GM12878 (cell line): Measurements from ENCODE around the gene CRKL. TPM values are rescaled to one million over a fixed set of nuclear protein-coding genes. Genes with fewer than 3 reads are reported as not detected.

Experiments
- ATAC-seq: fragments of 200-7000 bp; cut with Tn5 transposase; 3 replicates; pipeline ENCODE4 v1.9.1; 2020; ENCODE audit warnings: mild to moderate bottlenecking, moderate library complexity
- BruUV-seq: library from RNA; stranded (reverse); fragments of 400-500 nt; replicated peaks from 2 replicates; lab custom pipeline; 2021; lab: Mats Ljungman, UMichigan
- CTCF ChIA-PET: fragments of 300-600 bp; sonication (Branson Sonifier 250); formaldehyde crosslinking; extraction: SDS; loops from one replicate; lab custom pipeline; 2021; ENCODE audit warnings: inconsistent platforms; lab: Yijun Ruan, JAX
- POLR2A ChIA-PET: fragments of 350-600 bp; formaldehyde crosslinking; extraction: SDS; loops from one replicate; lab custom pipeline; 2021; ENCODE audit warnings: inconsistent platforms; lab: Charles Lee
- RAD21 ChIA-PET: fragments of 300-600 bp; sonication (Branson Sonifier 250); formaldehyde crosslinking; loops from one replicate; lab custom pipeline; 2023; ENCODE audit warnings: antibody characterized with exemption; ENCODE audit not compliant: unreplicated experiment; lab: Charles Lee
- SMC1A ChIA-PET: fragments of 300-600 bp; sonication (Branson Sonifier 250); formaldehyde crosslinking; loops from one replicate; lab custom pipeline; 2023; ENCODE audit not compliant: unreplicated experiment, uncharacterized antibody; lab: Charles Lee
- DNase-seq: peaks from one replicate; pipeline ENCODE4 v3.0.0-alpha.2; 2011; ENCODE audit warnings: low read depth, low spot score
- FAIRE-seq: peaks from 3 replicates; lab custom pipeline; 2011; peaks lifted over from hg19 to GRCh38; lab: Jason Lieb, UNC
- H2AFZ ChIP-seq: 2 replicates; pipeline ENCODE4 v1.6.0; 2011; ENCODE audit warnings: low read depth, low read length, control low read depth; ENCODE audit not compliant: control insufficient read depth
- H3K27ac ChIP-seq: 2 replicates; pipeline ENCODE4 v1.5.1; 2011; ENCODE audit warnings: control low read depth; ENCODE audit not compliant: control insufficient read depth, insufficient read depth
- H3K27me3 ChIP-seq, 2 experiments: replicated peaks in 1 of 2; 2 replicates each; pipeline versions ENCODE4 v1.6.0 to v1.6.1; 2011; ENCODE audit warnings: low read length in 1 of 2; ENCODE audit not compliant: control insufficient read depth in 2 of 2, insufficient read depth in 2 of 2
- H3K36me3 ChIP-seq, 2 experiments: 2 replicates each; pipeline ENCODE4 v1.5.1; 2011; ENCODE audit warnings: low read length in 1 of 2; ENCODE audit not compliant: control insufficient read depth in 2 of 2, insufficient read depth in 2 of 2
- H3K4me1 ChIP-seq: 2 replicates; pipeline ENCODE4 v1.6.1; 2011; ENCODE audit warnings: mild to moderate bottlenecking, low read length, moderate library complexity, mixed read lengths; ENCODE audit not compliant: control insufficient read depth, insufficient read depth
- H3K4me2 ChIP-seq: 2 replicates; pipeline ENCODE4 v1.6.0; 2011; ENCODE audit warnings: control low read depth; ENCODE audit not compliant: control insufficient read depth, insufficient read depth
- H3K4me3 ChIP-seq: fragments of 200-600 bp; sonication (generic); 2 replicates; pipeline ENCODE4 v1.5.1; 2016
- H3K79me2 ChIP-seq: 2 replicates; pipeline ENCODE4 v1.6.0; 2011; ENCODE audit warnings: low read length; ENCODE audit not compliant: control insufficient read depth, insufficient read depth
- H3K9ac ChIP-seq: 2 replicates; pipeline ENCODE4 v1.8.0; 2011; ENCODE audit warnings: low read length, control low read depth, mixed read lengths; ENCODE audit not compliant: control insufficient read depth, insufficient read depth
- H3K9me3 ChIP-seq: replicated peaks from 3 replicates; pipeline ENCODE4 v1.5.1; 2011; ENCODE audit warnings: mild to moderate bottlenecking, low read length; ENCODE audit not compliant: control insufficient read depth, insufficient read depth
- H4K20me1 ChIP-seq: 2 replicates; pipeline ENCODE4 v1.6.0; 2011; ENCODE audit not compliant: control insufficient read depth, insufficient read depth
- ASH2L ChIP-seq: fragments of 300-600, 200-600 bp; sonication (generic); IDR thresholded peaks from 2 replicates; pipeline ENCODE4 v1.6.1; 2017; ENCODE audit warnings: low read depth, mild to moderate bottlenecking, borderline replicate concordance
- BCL11A ChIP-seq: IDR thresholded peaks from 2 replicates; pipeline ENCODE4 v1.6.1; 2011; ENCODE audit warnings: low read depth, low read length
- BMI1 ChIP-seq: fragments of 450-650 bp; IDR thresholded peaks from 2 replicates; pipeline ENCODE4 v1.6.1; 2016; ENCODE audit warnings: mild to moderate bottlenecking, moderate library complexity, borderline replicate concordance
- CHD1 ChIP-seq: IDR thresholded peaks from 2 replicates; pipeline ENCODE4 v1.6.1; 2012; ENCODE audit warnings: low read depth, low read length, improper control_type of control experiment
- EP300 ChIP-seq, 2 experiments: fragments of 150-350 bp in 1 of 2; IDR thresholded peaks; 2 replicates each; pipeline ENCODE4 v1.6.1; 2011 to 2012; ENCODE audit warnings: low read depth in 2 of 2, low read length in 2 of 2, borderline replicate concordance in 1 of 2, improper control_type of control experiment in 1 of 2, inconsistent platforms in 1 of 2; ENCODE audit not compliant: control insufficient read depth in 1 of 2
- ETV6 ChIP-seq, 2 experiments: fragments of 450-650 bp in 1 of 2; IDR thresholded peaks in 1 of 2; conservative IDR thresholded peaks in 1 of 2; 2 replicates each; pipeline ENCODE4 v1.6.1; 2014; ENCODE audit warnings: antibody characterized with exemption in 1 of 2, borderline replicate concordance in 1 of 2, low read depth in 1 of 2, mild to moderate bottlenecking in 1 of 2, moderate library complexity in 1 of 2
- FOXK2 ChIP-seq: fragments of 450-650 bp; IDR thresholded peaks from 2 replicates; pipeline ENCODE4 v1.6.1; 2017; ENCODE audit warnings: mild to moderate bottlenecking, moderate library complexity
- KLF5 ChIP-seq: fragments of 450-650 bp; IDR thresholded peaks from 2 replicates; pipeline ENCODE4 v1.6.1; 2014; ENCODE audit warnings: mild to moderate bottlenecking; ENCODE audit not compliant: partially characterized antibody
- MTA2 ChIP-seq: fragments of 450-650 bp; IDR thresholded peaks from 2 replicates; pipeline ENCODE4 v1.6.1; 2016; ENCODE audit warnings: low read depth, mild to moderate bottlenecking, moderate library complexity
- NBN ChIP-seq: fragments of 450-650 bp; IDR thresholded peaks from 2 replicates; pipeline ENCODE4 v1.6.1; 2016
- NR2F1 ChIP-seq: fragments of 450-650 bp; conservative IDR thresholded peaks from 2 replicates; pipeline ENCODE4 v1.6.1; 2017; ENCODE audit warnings: mild to moderate bottlenecking
- POLR2A ChIP-seq: IDR thresholded peaks from 2 replicates; pipeline ENCODE4 v1.6.1; 2011; ENCODE audit warnings: low read depth, mild to moderate bottlenecking, low read length
- RAD51 ChIP-seq: fragments of 450-650 bp; IDR thresholded peaks from 2 replicates; pipeline ENCODE4 v1.6.1; 2016; ENCODE audit warnings: moderate library complexity, mild to moderate bottlenecking, inconsistent platforms
- SREBF1 ChIP-seq: IDR thresholded peaks from 2 replicates; pipeline ENCODE4 v1.6.1; 2012; ENCODE audit warnings: mild to moderate bottlenecking, low read length
- TCF7 ChIP-seq: IDR thresholded peaks from 2 replicates; pipeline ENCODE4 v1.6.1; 2014; ENCODE audit warnings: antibody characterized with exemption, borderline replicate concordance
- YBX1 ChIP-seq: fragments of 450-650 bp; IDR thresholded peaks from 2 replicates; pipeline ENCODE4 v1.6.1; 2016; ENCODE audit warnings: antibody characterized with exemption
- WGBS: methylation state at CpG from one replicate; pipeline ENCODE4 v1.1.6; 2016; ENCODE audit warnings: low lambda C conversion rate; ENCODE audit not compliant: insufficient replicate concordance, insufficient coverage; ENCODE audit errors: missing lambda C conversion rate; 5-methylcytosine and 5-hydroxymethylcytosine counted together
- in situ Hi-C: fragments of 300-500 bp; cut with MboI; formaldehyde crosslinking; loops from 9 replicates; pipeline ENCODE4 v1.14.3; 2018; ENCODE audit warnings: mixed read lengths
- intact Hi-C: fragments of 100-400 bp; cut with micrococcal nuclease; formaldehyde crosslinking; loops from one replicate; pipeline ENCODE4 v1.14.2; 2022; ENCODE audit not compliant: unreplicated experiment
- polyA plus RNA-seq, 11 experiments: library from polyadenylated mRNA; depleted of rRNA in 4 of 11; unstranded in 6 of 11; stranded (reverse) in 5 of 11; fragments of >200 nt; fragmentation: Nextera tagmentation in 4 of 11; fragmentation: Illumina TruSeq in 1 of 11; extraction: Ambion mirVana in 4 of 11; extraction: Trizol in 1 of 11; gene quantifications; 1 replicate in 1 of 11; 2 replicates in 10 of 11; pipeline versions ENCODE4 v1.2.1 to v1.2.3, GENCODE V29; 2011 to 2016; ENCODE audit warnings: inconsistent platforms in 2 of 11, missing spikeins in 2 of 11, low read depth in 1 of 11
- total RNA-seq, 4 experiments: library from RNA; depleted of rRNA in 3 of 4; stranded (reverse); fragments of >200 nt in 3 of 4; fragmentation: Illumina TruSeq in 1 of 4; extraction: Trizol in 1 of 4; gene quantifications; 2 replicates each; pipeline versions ENCODE4 v1.2.1 to v1.2.3, GENCODE V29; 2013 to 2021
- TF ChIP-seq, protein P1 (sequence below): IDR thresholded peaks from 2 replicates; pipeline ENCODE4 v1.6.1; 2012; ENCODE audit warnings: improper control_type of control experiment, low read depth, low read length; ENCODE audit not compliant: insufficient replicate concordance

Gene CRKL
- total and polyA plus RNA-seq, 10 of the 15 experiments (the other 5 are each of a cell fraction or from before 2014, with no cell fraction given): 12.6 to 61.2 (median 32.7) TPM

DNA sequence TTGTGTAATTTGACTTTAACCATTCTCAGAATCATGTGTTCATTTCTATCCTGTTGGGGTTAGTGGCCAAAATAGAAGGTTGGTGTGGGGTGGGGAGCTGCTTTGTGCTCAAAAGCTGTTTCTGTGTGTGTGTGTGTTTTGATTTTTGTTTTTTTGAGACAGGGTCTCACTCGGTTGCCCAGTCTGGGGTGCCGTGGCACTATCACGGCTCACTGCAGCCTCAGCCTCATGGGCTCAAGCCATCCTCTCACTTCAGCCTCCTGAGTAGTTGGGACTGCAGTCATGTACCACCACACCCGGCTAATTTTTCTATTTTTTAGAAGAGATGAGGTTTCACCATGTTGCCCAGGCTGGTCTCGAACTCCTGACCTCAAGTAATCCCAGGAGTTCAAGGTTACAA is 31.8 kb downstream of the CRKL start:
- peaks cover 22 to 39% of the 10 kb centered on the region in 2 experiments for H3K36me3 ChIP-seq
- no TSS peak for BruUV-seq
- no peak overlapping the region for H3K27ac ChIP-seq
- H3K4me2 ChIP-seq: no peak overlapping the region
- no peak for ATAC-seq
- H3K79me2 ChIP-seq: peaks cover 42% of the 10 kb centered on the region
- FAIRE-seq: no peak
- in situ Hi-C loops: no loop called here
- H3K4me1 ChIP-seq: no peaks in the 10 kb centered on the region
- ChIA-PET RAD21 (no interaction called here), SMC1A (no interaction called here), POLR2A (no interaction called here), CTCF (no interaction called here)
- H4K20me1 ChIP-seq: peaks cover 2% of the 10 kb centered on the region
- intact Hi-C loops: no loop called here
- H3K4me3 ChIP-seq: no peak overlapping the region
- DNase-seq: no peak
- no peak overlapping the region for H2AFZ ChIP-seq
- H3K9ac ChIP-seq: no peak overlapping the region
- H3K27me3 ChIP-seq: no peaks in the 10 kb centered on the region
- H3K9me3 ChIP-seq: no peaks in the 10 kb centered on the region
- 77% methylated on average over 5 of the region's 5 CpGs for WGBS
- TF ChIP-seq POLR2A (no peak), MTA2 (no peak), EP300 (IDR thresholded peaks at IDR 0.05; ENCODE audit: borderline replicate concordance in 1 of 2, control insufficient read depth in 1 of 2, low read depth in 2 of 2, low read length in 2 of 2) (no peak), ETV6 (conservative IDR thresholded peaks at IDR 0.05 in 1 of 2, IDR thresholded peaks at IDR 0.05 in 1 of 2; ENCODE audit: borderline replicate concordance in 1 of 2, low read depth in 1 of 2) (no peak), RAD51 (no peak), BCL11A (no peak), KLF5 (no peak), BMI1 (no peak), NBN (no peak), YBX1 (no peak), SREBF1 (no peak), FOXK2 (no peak), TCF7 (no peak), CHD1 (no peak), NR2F1 (no peak), ASH2L (no peak)
- TF ChIP-seq, protein P1, sequence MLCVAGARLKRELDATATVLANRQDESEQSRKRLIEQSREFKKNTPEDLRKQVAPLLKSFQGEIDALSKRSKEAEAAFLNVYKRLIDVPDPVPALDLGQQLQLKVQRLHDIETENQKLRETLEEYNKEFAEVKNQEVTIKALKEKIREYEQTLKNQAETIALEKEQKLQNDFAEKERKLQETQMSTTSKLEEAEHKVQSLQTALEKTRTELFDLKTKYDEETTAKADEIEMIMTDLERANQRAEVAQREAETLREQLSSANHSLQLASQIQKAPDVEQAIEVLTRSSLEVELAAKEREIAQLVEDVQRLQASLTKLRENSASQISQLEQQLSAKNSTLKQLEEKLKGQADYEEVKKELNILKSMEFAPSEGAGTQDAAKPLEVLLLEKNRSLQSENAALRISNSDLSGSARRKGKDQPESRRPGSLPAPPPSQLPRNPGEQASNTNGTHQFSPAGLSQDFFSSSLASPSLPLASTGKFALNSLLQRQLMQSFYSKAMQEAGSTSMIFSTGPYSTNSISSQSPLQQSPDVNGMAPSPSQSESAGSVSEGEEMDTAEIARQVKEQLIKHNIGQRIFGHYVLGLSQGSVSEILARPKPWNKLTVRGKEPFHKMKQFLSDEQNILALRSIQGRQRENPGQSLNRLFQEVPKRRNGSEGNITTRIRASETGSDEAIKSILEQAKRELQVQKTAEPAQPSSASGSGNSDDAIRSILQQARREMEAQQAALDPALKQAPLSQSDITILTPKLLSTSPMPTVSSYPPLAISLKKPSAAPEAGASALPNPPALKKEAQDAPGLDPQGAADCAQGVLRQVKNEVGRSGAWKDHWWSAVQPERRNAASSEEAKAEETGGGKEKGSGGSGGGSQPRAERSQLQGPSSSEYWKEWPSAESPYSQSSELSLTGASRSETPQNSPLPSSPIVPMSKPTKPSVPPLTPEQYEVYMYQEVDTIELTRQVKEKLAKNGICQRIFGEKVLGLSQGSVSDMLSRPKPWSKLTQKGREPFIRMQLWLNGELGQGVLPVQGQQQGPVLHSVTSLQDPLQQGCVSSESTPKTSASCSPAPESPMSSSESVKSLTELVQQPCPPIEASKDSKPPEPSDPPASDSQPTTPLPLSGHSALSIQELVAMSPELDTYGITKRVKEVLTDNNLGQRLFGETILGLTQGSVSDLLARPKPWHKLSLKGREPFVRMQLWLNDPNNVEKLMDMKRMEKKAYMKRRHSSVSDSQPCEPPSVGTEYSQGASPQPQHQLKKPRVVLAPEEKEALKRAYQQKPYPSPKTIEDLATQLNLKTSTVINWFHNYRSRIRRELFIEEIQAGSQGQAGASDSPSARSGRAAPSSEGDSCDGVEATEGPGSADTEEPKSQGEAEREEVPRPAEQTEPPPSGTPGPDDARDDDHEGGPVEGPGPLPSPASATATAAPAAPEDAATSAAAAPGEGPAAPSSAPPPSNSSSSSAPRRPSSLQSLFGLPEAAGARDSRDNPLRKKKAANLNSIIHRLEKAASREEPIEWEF: no peak
